Activated gamma-delta T cell (primary cell): Measurements from ENCODE around the gene SNHG17.
"Not testable (repeated sequence)": the region's sequence is repeated elsewhere in the genome, so short reads cannot be mapped to it uniquely, and the experiment has no call there.

Experiments used
- DNase-seq: peaks from one replicate; lab custom pipeline; 2025; lab: John Stamatoyannopoulos, UW
- total RNA-seq, 2 donors: gene quantifications; one replicate each; lab custom pipeline; 2026; lab: John Stamatoyannopoulos, UW

The SNHG17 gene
- total RNA-seq, result 30.2 to 36.6 reads per million in 2 donors

GRCh38 chr20:38434770-38435554, at the start of gene SNHG17:
TSS of gene SNHG17 (minus strand) at chr20:38435328.
- peak; percentile 77 for DNase-seq

DNA sequence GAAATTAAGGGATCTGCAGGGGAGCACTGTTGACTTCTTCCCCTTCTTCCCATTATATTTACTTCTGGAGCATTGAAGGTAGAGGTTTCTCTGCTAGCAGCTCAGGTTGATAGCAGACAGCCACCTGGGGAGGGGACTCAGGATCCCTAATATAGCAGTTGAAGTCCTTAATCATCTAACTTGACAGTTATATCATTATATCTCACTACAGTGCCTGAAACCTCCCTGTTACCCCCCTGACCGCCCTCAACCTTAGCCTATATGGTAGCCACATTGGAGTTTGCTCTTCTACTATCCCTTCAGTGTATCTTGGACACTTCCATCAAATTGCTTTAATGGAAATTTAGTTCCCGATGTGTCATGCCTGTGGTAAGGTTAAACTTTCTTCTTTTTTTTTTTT, 44.5 kb upstream of the SNHG17 start:
- no peak for DNase-seq

- DNase-seq, result no peak
Measured at GRCh38 chr20:38477747-38478146, 42.6 kb upstream of the SNHG17 start.

GRCh38 chr20:38473367-38473795, 38.3 kb upstream of the SNHG17 start:
- DNase-seq, result no peak

DNA sequence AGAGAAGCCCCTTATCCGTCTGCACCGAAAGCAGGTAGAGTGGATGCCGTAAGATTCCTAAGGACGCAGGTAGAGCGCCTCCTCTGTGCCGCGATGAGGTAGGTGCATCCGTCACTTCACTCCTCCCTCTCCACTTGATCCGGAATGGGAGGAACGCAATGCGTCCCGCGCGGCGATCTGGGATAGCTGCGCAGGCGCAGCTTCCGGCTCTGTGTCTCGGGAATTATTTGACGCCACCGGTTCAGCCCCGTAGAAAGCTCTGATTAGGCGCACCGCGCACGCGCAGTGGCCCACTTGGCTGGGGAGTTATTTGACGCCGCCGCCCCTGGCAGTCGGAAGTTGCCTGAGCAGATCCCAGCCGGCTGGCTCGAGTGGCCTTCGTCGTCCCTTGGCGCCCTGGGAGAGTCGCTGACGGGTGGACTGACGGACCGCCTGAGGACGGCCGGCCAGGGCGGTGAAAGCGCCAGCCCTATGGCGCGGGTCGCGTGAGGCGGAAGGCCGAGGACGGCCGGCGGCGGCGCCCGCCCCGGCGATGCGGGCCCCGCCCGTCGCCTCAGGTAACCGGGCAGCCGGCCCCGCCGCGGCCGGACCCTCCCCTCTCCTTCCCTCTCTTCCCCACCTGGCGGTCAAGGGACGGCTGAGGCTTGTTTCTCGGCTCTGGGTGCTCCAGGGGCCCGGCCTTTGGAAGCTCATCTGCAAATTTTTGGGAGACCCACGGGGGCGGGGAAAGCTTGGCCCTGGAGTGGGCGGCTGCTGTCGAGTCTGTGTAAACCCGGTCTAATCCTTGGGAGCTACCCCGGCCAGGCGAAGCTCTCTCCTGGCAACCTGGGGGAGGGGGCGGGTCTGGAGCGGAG, 37.6 kb upstream of the SNHG17 start, which contains the start of gene RALGAPB:
TSS of gene RALGAPB (plus strand) at position 331 of the 854 bp plus-strand sequence. CDS start 15,590 bp downstream, outside the sequence.
- peak; percentile 99 for DNase-seq

GRCh38 chr20:38471987-38472512, 36.9 kb upstream of the SNHG17 start:
- no peak for DNase-seq

DNA sequence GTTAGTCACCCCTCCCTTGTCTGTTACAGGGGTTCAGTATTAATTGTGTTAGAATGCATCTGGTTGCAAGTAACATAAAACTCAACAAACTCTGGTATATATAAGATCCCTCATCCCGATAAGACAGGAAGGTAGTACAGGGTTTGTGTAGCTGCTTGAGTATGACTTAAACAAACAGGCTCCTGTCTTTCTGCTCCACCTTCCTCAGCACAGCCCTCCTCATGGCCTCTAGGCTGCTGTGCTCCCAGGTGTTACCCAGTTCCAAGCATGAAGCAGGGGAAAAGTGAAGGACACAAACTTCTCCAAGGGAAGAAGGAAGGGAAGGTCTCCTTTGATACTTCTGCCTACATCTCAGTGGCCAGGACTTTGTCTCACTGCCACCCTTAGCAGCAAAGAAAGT, 36.1 kb upstream of the SNHG17 start:
- DNase-seq, result no peak

DNA sequence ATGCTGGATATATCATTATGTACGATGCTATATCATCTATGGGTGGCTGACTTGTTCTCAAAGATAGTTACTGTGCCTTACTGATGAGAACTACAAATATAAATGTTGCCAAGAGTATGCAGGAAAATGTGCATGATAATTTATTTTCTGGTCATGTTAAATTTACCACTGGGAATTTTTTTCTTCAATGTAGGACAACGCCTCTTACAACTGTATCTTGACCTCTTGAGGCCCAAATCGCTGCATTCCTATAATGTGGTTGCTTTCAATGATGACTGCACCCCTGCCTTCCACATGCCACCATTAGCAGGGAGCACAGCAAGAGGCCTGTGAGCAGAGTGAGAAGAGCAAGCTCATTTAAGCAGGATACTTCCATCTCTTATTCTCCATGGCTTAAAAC, 31.9 kb upstream of the SNHG17 start:
- no peak for DNase-seq

DNA sequence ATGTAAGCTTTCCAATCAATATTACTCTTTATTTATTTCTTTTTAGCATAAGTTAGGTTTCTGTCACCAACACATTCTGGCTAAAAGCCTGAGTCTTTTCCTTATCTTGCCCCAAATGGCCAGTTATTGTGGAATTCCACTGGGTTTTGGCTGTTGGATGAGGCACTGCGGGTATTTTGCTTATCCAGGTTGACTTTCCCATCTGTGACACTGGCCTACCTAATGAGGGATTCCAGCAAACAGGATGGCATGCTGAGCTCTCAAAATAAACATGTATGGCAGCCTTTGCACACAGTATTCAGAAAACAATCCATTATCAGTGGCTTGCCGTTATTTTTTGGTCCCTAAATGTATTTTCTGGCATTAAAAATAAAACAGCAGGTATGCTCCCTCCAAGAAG, 31.0 kb upstream of the SNHG17 start:
- DNase-seq, result no peak

GRCh38 chr20:38461569-38461968, 26.4 kb upstream of the SNHG17 start:
- DNase-seq, result not testable (repeated sequence)

- not testable (repeated sequence) for DNase-seq
Measured at GRCh38 chr20:38461167-38461566, 26.0 kb upstream of the SNHG17 start.

DNA sequence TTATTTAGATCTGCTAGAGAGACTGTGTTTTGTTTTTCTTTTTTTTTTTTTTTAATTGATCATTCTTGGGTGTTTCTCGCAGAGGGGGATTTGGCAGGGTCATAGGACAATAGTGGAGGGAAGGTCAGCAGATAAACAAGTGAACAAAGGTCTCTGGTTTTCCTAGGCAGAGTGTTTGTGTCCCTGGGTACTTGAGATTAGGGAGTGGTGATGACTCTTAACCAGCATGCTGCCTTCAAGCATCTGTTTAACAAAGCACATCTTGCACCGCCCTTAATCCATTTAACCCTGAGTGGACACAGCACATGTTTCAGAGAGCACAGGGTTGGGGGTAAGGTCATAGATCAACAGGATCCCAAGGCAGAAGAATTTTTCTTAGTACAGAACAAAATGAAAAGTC, 25.5 kb upstream of the SNHG17 start:
- not testable (repeated sequence) for DNase-seq

- no peak for DNase-seq
Measured at GRCh38 chr20:38460040-38460623, 25.0 kb upstream of the SNHG17 start.

- no peak for DNase-seq
Measured at GRCh38 chr20:38458314-38458713, 23.2 kb upstream of the SNHG17 start.

DNA sequence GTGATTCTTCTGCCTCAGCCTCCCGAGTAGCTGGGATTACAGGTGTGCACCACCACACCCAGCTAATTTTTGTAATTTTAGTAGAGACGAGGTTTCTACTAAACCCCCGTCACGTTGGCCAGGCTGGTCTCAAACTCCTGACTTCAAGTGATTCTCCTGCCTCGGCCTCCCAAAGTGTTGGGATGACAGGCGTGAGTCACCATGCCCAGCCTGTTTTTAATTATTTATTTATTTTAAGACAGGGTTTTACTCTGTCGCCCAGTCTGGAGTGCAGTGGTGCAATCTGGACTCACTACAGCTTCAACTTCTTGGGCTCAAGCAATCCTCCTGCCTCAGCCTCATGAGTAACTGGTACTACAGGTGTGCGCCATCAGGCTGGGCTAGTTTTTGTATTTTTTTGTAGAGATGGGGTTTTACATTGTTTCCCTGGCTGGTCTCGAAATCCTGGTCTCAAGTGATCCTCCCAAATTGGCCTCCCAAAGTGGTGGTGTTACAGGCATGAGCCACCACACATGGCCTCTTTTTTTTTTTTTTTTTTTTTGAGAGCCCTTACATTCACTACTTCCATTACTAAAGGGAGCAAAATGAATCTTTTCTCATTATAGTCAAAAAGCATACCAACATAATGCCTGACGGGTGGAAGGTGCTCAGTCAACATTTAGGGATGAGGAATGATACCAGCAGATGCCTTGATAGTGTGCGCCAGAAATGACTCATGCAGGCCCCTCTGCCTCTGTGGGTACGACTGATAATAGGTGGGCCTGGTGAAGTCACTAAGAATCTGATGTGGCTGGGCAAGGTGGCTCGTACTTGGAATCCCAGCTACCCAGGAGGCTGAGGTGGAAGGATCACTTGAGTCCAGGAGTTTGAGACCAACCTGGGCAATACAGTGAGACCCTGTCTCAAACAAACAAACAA, 19.7 kb upstream of the SNHG17 start:
- no peak for DNase-seq

GRCh38 chr20:38453941-38454340, 18.8 kb upstream of the SNHG17 start:
- no peak for DNase-seq

GRCh38 chr20:38452880-38453624, 17.9 kb upstream of the SNHG17 start:
- DNase-seq, result no peak

- no peak for DNase-seq
Measured at GRCh38 chr20:38450412-38450975, 15.4 kb upstream of the SNHG17 start.

DNA sequence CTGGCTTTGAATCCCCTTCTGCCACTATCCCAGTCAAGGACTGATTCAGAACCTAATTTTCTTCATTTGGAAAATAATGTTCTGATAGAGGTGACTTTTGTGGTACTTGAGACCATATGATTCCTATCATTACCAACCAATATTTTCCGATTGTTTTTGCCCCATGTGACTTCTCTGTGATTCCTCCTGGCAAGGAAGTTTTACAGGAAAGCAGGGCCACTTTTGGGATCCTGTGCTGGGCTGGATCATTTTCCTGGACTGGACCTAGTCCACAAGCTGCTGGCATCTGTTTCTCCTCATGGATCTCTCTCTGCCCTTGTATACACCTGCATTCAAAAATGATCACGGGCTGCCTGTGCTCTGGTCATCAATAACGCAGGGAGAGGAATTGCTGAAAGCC, 13.9 kb upstream of the SNHG17 start:
- DNase-seq, result no peak
